Effector CD8-positive, alpha-beta T cell (primary cell): Measurements from ENCODE around the gene PPM1B.
"Not testable (repeated sequence)": the region's sequence is repeated elsewhere in the genome, so short reads cannot be mapped to it uniquely, and the experiment has no call there.

Source experiments
- DNase-seq: peaks from one replicate; lab custom pipeline; 2025; lab: John Stamatoyannopoulos, UW
- total RNA-seq, 4 experiments: gene quantifications; one replicate each; lab custom pipeline; 2026; lab: John Stamatoyannopoulos, UW

The PPM1B gene
- total RNA-seq: 20.8 to 37.7 (median 25.4) reads per million in 4 experiments

GRCh38 chr2:44168681-44169154 is at the start of gene PPM1B:
TSS of gene PPM1B (plus strand) at chr2:44168875. CDS start at chr2:44201200, 32,325 bp downstream.
- peak; percentile 100 for DNase-seq

GRCh38 chr2:44119878-44120277 is 48.8 kb upstream of the PPM1B start:
- DNase-seq: no peak

- no peak for DNase-seq
These were observed 48.2 kb upstream of the PPM1B start for GRCh38 chr2:44120428-44120827.

GRCh38 chr2:44121899-44122298 is 46.8 kb upstream of the PPM1B start:
- DNase-seq: no peak

- DNase-seq: no peak
These were observed 44.2 kb upstream of the PPM1B start for GRCh38 chr2:44124500-44124899.

GRCh38 chr2:44126106-44126797 is 42.4 kb upstream of the PPM1B start:
- no peak for DNase-seq

- no peak for DNase-seq
These were observed 38.2 kb upstream of the PPM1B start for GRCh38 chr2:44130441-44130840.

- no peak for DNase-seq
These were observed 37.5 kb upstream of the PPM1B start for GRCh38 chr2:44131177-44131576.

- not testable (repeated sequence) for DNase-seq
These were observed 35.1 kb upstream of the PPM1B start for GRCh38 chr2:44133602-44134001.

- no peak for DNase-seq
These were observed 33.8 kb upstream of the PPM1B start for GRCh38 chr2:44134848-44135247.

GRCh38 chr2:44135296-44135695 is 33.4 kb upstream of the PPM1B start:
- DNase-seq: no peak

GRCh38 chr2:44135771-44136170 is 32.9 kb upstream of the PPM1B start:
- no peak for DNase-seq

- no peak for DNase-seq
These were observed 32.4 kb upstream of the PPM1B start for GRCh38 chr2:44136252-44136651.

GRCh38 chr2:44137048-44137447 is 31.6 kb upstream of the PPM1B start:
- no peak for DNase-seq

GRCh38 chr2:44137872-44138551 is 30.7 kb upstream of the PPM1B start:
- no peak for DNase-seq

- DNase-seq: no peak
These were observed 28.9 kb upstream of the PPM1B start for GRCh38 chr2:44139741-44140140.

GRCh38 chr2:44142306-44142705 is 26.4 kb upstream of the PPM1B start:
- no peak for DNase-seq

GRCh38 chr2:44143701-44144100 is 25.0 kb upstream of the PPM1B start:
- DNase-seq: no peak

- DNase-seq: no peak
These were observed 19.7 kb upstream of the PPM1B start for GRCh38 chr2:44148999-44149398.

GRCh38 chr2:44150473-44150872 is 18.2 kb upstream of the PPM1B start:
- no peak for DNase-seq

- no peak for DNase-seq
These were observed 15.6 kb upstream of the PPM1B start for GRCh38 chr2:44152865-44153669.

GRCh38 chr2:44155666-44156446 is 12.8 kb upstream of the PPM1B start:
- DNase-seq: no peak
